NCI-H2196 treated with DMSO at 0.1 percent for 48 hours (cell line): ENCODE results near the gene CNIH4.
"Not testable (repeated sequence)": the region's sequence is repeated elsewhere in the genome, so short reads cannot be mapped to it uniquely, and the experiment has no call there.

Source experiments
- DNase-seq: peaks from one replicate; lab custom pipeline; 2025; ENCODE audit not compliant: unreplicated experiment; lab: John Stamatoyannopoulos, UW

Gene CNIH4

DNA sequence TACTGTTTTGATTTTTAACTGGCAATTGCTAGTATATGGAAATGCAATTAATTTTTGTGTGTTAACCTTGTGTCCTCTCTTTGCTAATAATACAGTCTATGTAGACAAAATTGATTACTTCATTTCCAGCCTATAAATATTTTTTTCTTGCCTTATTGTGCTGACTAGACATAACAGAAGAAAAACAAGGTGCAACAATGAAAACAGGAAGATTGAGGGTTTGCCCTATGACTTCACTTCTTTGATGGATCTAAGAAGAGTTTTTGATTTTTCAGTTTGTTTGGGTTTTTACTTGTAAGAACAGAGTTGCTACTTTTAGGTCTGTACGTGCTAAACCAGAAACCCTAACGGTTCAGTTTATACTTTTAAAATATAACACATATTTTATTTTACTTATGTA lies 8.5 kb upstream of the CNIH4 start:
- DNase-seq, result no peak

DNA sequence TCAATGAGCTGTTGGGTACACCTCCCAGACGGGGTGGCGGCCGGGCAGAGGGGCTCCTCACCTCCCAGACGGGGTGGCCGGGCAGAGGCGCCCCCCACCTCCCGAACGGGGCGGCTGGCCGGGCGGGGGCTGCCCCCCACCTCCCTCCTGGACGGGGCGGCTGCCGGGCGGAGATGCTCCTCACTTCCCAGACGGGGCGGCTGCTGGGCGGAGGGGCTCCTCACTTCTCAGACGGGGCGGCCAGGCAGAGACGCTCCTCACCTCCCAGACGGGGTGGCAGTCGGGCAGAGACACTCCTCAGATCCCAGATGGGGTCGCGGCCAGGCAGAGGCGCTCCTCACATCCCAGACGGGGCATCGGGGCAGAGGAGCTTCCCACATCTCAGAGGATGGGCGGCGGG lies 7.0 kb upstream of the CNIH4 start:
- DNase-seq, result not testable (repeated sequence)

DNA sequence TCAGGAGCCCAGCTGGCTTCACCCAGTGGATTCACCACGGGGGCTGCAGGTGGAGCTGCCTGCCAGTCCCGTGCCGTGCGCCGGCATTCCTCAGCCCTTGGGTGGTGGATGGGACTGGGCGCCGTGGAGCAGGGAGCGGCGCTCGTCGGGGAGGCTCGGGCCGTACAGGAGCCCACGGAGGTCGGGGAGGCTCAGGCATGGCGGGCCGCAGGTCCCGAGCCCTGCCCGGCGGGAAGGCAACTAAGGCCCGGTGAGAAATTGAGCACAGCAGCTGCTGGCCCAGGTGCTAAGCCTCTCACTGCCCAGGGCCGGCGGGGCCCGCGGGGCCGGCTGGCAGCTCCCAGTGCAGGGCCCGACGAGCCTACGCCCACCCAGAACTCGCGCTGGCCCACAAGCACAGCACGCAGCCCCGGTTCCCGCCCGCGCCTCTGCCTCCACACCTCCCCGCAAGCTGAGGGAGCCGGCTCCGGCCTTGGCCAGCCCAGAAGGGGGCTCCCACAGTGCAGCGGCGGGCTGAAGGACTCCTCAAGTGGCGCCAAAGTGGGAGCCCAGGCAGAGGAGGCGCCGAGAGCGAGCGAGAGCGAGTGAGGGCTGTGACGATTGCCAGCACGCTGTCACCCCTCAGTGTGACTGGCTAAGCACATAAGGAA lies 4.1 kb upstream of the CNIH4 start:
- not testable (repeated sequence) for DNase-seq

DNA sequence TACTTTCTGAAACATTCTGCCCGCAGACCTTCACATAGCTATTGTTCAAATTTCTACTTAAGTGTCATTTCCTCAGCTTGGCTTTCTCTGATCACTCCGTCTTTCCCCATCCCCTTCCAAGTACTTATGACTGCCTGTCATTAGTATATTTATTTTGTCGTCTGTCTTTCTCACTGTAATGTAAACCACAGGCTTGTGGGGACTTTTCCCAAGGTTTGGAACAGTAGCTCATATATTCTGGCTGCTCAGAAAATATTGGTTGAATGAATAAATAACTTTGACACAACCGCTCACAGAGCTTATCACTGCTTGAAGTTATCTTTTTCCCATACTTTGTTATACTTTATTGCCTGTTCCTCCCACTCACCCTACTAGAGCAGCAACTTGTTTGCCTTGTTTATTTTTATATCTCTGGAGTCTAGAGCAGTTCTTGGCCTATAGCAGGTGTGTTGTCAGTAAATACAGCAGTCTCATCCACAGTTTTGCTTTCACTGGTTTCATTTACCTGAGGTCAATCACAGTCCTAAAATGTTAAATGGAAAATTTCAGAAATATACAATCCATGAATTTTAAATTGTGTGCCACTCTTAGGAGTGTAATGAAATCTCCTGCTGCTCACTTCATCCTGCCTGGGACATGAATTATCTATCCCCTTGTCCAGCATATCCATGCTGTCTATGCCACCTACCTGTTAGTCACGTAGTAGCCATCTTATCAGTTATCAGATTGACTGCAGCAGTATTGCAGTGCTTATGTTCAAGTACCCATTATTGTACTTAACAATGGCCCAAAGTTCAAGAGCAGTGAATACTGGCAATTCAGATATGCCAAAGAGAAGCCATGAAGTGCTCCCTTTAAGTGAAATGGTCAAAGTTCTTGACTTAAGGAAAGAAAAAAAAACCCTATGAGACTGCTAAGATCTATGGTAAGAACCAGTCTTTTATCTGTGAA lies 2.4 kb upstream of the CNIH4 start:
- no peak for DNase-seq

DNA sequence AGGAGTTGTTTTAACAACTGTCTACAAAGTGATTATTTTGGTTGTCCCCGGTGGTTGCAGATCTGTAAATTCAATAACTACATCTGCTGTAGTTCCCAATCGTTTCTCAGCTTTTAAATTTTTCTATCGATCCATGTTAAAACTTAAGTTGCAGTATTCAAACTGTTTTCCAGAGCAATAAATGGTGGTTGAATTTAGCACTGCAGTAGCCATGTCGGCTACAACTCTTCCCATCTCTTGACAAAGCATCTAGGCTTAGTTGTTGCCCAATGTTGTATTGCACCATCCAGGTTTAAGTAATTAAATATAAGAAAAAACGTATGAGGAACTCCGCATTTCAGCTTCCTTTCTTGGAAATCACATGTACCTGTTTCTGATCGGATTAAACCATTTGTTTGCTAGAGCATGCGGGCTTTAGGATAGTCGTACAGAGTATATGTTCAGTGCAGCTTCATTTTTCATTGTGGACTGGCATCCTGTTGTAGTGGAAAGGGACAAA lies 996 bp downstream of the CNIH4 start:
- no peak for DNase-seq

DNA sequence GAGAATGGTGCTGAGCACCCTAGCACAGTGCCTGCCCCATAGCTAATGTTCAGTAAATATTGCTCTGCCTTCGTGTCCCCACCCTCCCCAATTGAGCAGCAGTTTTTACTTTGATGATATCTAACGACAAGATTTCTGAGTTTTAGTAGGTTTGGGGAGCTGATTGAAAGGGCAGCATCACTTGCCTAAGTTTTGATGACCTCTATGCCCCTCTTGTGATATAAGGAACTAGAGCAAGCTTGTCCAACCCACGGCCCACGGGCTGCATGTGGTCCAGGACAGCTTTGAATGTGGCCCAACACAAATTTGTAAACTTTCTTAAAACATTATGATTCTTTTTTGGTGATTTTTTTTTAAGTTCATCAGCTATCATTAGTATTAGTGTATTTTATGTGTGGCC lies 1.6 kb downstream of the CNIH4 start:
- no peak for DNase-seq

DNA sequence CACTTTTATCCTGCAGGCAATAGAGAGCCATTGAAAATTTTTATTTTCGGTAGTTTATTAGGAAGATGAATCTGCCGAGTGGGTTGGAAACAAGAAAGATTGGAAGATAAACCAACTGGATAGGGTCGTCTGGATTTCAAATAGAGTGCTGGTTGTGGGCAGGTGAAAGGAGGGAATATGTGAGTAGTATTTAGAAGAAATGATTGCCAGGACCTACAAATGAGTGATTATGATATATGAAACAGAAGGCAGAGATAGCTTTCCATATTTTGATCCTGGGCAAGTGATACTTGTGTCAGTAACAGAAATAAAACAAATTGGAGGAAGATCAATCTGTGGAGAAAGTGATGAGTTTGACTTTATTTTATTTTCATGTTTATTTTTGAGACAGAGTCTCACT lies 2.5 kb downstream of the CNIH4 start:
- DNase-seq, result no peak

DNA sequence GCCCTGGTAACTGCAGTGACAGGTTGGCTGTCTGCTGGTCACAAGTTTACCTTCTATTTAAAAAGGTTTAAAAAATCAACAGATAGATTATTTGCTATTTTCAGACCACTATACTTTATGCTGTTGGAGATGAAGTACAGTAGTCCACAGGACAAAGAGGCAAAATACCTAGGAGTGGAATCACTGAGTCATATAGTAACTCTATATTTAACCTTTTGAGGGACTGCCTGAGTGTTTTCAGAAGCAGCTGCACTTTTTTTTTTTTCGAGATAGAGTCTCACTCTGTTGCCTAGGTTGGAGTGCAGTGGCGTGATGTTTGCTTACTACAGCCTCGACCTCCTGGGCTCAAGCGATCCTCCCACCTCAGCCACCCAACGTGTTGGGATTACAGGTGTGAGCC lies 11.7 kb downstream of the CNIH4 start:
- DNase-seq, result no peak

DNA sequence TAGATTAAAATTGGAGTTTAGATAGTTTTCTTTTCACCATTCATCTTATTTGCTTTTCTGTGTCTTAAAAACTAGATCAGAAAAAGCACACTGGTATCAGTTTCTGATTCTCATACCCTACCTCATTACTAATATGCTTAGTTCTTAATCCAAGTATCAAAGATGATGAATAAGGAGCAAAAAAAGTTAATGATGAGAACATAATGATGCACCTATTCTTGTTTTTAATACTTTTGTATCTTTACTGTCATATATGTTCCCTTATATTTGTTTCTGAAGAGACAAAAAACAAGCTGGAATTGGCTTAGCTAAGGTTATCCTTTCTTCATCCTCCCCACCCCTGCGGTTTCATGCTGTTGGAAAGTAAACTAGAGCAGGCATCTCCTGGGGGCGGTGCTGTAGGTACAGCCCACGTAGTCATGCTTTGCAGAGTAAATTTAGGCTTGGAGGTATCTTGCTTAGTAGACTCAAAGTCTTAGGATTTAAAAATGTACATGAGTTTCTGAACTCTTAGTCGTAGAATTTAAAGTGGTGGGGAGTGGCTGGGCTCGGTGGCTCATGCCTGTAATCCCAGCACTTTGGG lies 16.4 kb downstream of the CNIH4 start:
- DNase-seq, result no peak

DNA sequence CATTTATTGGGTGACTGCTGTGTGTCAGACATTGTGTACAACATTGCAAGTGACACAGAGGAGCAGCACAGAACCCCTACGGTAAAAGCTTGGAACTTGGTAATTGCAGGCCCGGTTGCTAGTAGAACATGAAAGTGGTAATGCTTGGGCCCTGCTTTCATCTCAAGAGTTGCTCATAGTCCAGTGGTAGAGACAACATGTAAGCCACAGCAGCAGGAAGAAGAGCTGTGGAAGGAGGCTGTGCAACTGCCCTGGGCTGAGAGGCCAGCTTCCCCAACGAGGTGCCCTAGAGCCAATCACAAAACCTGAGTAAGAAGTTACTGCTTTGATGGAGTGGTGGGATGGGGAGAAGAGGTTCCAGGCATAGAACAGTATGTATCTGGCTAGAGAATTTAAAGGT lies 18.4 kb downstream of the CNIH4 start:
- DNase-seq, result no peak

DNA sequence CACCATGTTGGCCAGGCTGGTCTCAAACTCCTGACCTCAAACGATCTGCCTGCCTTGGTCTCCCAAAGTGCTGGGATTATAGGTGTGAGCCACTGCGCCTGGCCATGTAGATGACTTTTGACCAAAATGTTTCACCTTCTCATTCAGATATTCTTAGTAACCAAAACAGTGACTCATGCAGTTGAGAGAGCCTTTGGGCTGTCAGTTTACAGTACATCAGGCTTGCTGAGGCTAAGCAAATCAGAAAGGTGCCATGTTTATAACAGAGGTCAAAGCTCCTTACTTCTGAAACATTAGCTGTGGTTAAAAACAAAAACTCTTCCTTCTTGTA lies 21.0 kb downstream of the CNIH4 start:
- no peak for DNase-seq

DNA sequence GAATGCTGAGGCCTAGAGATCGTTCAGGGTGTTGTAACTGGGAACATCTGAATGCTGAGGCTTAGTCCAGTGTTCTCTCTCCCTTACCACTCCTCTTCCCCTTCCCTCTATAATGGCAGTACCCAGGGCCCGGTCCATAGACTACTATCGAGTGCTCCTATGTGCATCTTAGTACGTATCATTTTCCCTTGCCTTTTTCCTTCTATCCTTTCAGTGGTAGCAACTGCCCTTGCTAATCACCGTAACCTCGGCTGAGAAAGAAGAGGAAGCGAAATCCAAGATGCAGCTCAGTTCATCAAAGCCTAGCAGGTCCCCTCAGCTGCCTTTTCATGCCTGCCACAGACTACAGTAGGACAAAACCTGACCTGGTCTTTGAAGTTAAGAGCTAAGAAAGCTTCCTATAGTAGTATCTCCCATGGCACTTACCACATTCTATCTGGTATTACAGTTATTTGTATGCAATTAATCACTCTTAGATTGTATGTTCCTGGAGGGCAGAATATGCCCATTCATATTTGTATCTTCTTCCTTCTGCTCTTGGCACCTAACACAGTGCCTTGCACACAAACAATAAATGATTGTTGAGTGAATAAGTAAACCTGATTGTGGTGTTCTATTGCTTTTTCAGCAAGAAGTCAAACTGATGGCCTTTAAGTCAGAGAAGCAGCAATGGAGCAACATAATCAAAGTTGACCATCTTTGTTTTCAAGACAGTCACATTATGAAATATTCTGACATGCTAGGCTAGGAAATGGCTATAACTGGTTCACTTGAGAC lies 22.4 kb downstream of the CNIH4 start:
- no peak for DNase-seq

DNA sequence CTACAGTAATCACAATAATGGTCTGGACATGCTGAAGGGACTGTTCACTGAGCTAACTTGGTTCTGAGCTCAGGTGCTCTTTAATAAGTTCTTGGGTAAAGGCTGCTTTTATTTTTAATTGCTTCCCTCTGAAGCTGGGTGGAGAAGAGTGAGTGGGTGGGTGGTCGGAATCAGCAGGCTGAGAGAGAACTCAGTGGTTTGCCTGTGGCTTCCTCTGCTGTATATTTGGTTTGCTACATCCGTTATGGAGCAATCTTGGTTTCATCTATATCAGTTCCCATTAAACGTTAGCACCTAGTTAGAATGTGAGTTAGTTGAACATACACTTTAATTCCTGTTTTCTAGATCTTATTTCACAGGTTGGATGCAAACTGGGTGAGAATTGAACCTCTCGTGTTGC lies 23.3 kb downstream of the CNIH4 start:
- no peak for DNase-seq

DNA sequence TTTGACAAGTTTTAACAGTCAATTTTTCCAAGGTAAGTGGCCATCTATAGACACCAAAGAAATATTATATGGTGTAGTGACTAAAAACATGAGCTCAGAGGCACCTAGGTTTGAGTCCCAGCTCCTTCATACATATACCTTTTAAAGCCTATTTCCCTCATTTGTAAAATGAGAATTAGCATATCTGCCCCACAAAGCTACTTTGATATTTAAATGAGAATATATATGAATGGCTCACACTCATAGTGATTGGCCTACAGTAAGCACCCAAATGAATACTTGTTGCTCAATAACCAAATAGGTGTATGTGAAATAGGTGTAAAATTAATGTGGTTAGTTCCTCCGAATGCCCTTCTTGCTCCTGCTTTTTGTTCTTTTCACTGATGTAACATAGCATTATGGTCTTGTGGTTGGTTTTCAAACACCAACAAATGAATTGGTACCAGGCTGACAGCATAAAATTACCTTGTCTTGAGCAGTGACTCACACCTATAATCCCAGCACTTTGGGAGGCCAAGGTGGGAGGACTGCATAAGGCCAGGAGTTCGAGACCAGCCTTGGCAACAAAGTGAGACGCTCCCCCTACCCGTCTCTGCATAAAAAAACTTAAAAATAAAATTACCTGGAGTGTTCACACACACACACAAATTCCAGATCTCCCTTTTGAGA lies 25.3 kb downstream of the CNIH4 start:
- DNase-seq, result no peak

DNA sequence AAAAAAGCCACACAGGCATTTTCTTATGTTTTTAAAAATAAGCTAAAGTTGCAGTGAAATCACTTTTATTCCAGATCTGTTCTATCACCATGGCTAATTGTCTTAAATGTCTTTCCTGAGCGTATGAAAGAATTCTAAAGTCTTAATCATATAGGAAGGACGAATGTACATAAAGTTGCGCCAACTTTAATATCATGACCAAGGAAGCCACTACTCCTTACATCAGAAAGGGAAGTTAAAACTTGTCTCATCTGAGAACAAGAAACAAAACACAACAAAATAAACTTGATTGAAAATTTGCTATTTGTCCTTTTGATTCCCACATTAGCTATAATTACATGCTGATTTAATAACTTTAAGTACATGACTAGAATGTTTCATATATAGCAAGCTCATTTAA lies 26.5 kb downstream of the CNIH4 start:
- DNase-seq, result no peak

DNA sequence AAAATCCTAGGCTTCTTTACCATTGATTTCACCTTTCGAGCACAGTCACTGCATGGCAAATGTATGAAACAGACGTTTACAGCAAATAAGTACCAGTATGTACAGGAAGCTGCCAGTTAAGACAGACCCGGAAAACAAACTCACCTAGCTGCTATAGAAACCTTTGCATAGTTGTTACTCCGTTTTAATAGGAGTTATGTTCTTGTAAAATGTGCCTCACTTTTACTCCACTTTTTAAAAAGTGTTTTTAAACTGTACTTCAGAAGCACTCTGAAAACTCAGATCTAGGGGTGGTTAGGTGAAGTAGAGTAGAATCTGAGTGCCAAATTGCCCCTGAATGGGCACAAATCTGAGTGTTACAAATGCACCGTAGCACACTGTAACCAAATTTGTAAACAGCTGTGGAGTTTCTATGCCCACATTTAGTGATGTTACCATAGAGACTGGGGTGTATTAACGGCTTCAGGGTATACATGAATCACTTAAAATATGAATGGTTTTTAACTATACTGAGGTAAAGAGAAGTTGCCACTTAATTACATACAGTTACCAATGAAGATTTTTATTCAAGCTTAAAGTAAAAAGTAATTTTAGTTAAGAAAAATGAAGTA lies 30.7 kb downstream of the CNIH4 start:
- DNase-seq, result no peak

DNA sequence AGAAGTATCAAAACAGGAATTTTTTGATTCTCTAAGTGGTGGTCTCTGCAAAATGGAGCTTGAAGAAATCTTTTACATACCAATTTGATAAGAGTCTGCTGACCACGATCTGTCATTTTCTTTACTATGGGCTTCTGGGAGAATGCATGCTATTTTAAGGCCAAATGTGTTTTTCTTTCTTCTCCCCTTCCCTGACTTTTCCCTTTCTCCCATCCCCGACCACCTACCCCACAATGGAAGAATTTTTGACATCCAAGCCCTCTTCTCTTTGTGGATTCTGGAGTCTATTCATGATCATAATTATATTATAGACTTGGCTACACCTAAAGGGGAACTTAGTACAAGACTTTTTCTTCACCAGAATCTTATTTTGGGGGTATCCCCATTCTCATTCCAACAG lies 31.3 kb downstream of the CNIH4 start:
- DNase-seq, result no peak

DNA sequence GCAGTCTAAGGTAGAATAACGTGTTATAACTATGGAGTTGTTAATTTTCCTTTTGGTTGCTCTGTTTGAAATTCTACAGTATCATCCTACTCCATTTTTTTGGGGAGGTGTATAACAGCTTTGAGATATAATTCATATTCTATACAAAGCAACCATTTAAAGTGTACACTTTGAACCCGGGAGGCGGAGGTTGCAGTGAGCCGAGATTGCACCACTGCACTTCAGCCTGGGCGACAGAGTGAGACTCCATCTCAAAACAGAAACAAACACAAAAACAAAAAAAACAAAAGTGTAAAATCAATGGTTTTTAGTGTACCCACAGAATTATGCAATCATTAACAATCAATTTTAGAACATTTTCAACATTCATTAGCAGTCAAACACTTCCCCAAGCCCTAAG lies 33.8 kb downstream of the CNIH4 start:
- DNase-seq, result no peak

DNA sequence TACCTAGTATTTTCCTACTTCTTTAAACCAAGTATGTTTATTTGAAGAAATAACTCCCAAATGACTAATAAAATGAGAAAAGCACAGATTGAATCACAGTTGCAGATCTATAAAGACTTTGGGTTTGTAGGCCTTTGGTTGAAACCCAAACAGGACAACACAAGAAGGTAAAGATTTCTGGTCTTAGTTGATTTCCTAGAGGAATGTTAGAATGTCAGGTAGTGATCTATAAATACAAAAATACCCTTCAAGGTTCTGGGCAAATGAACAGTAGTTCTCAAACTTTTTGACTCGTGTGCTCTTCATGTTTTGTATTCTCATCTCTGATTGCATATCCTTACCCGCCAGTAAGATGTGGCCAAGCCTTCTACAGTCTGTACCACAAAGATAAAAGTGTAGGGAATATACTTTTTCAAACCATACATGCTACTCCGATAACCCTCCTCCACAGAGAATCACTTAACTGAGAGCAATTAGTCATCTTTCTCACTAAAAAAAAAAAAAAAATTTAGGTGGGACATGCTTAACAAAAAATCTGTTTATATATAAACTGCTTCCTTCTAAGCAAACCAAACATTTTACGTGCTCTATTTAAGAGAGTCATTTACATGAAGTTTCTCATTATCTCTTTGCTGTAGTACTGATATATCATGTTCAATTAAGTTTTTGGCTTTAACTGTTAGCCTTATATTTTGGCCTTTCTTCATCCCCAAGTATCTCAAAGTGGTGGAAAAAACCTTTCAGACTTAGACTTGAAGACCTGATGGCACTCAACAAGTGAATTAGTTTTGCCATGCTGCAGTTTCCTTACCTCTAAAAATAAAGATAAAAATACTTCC lies 36.0 kb downstream of the CNIH4 start:
- DNase-seq, result no peak

DNA sequence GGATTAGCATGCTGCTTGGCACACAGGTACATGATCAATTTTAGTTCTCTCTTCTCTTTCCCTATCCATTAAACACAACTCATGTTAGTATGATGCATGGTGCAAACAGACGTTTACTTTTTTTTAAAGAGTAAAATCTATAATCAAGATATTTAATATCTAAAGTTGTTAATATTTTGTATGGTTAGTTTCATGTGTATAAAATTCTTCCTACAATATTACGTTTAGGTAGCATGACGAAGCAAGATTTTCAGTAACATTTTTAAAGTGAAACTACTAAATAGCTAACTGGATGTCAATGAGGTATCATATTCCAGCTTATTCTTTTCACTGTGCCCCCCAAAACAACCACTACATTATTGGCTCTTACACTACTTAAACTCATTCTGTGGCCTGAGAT lies 36.6 kb downstream of the CNIH4 start:
- no peak for DNase-seq
